Nephron progenitor cell (in vitro differentiated cells): ENCODE measurements around the gene SHISA3.

Source experiments
- DNase-seq: peaks from one replicate; pipeline ENCODE4 v3.0.0; 2021
- H3K27ac Mint-ChIP-seq: 2 replicates; pipeline ENCODE4 v1.8.0; 2021; ENCODE audit warnings: mild to moderate bottlenecking, moderate library complexity, mixed read lengths
- H3K27me3 Mint-ChIP-seq: 2 replicates; pipeline ENCODE4 v1.8.0; 2021; ENCODE audit warnings: mild to moderate bottlenecking, low read depth, mixed read lengths; ENCODE audit not compliant: poor library complexity
- H3K36me3 Mint-ChIP-seq: 2 replicates; pipeline ENCODE4 v1.8.0; 2021; ENCODE audit warnings: low read depth, mixed read lengths
- H3K4me1 Mint-ChIP-seq: 2 replicates; pipeline ENCODE4 v1.8.0; 2021; ENCODE audit warnings: mixed read lengths
- H3K4me3 Mint-ChIP-seq: 2 replicates; pipeline ENCODE4 v1.8.0; 2021; ENCODE audit warnings: mild to moderate bottlenecking, moderate library complexity, mixed read lengths
- H3K9me3 Mint-ChIP-seq: 2 replicates; pipeline ENCODE4 v1.8.0; 2021; ENCODE audit warnings: mild to moderate bottlenecking, moderate library complexity, mixed read lengths
- CTCF ChIP-seq: fragments of 200-600 bp; sonication (generic); IDR thresholded peaks from 2 replicates; pipeline ENCODE4 v1.5.0; 2021; ENCODE audit warnings: antibody characterized with exemption

Gene SHISA3

GRCh38 chr4:42381666-42382065, 15.6 kb upstream of the SHISA3 start:
- H3K4me3 Mint-ChIP-seq: no peak overlapping the region
- no peaks in the 10 kb centered on the region for H3K27me3 Mint-ChIP-seq
- H3K4me1 Mint-ChIP-seq: no peaks in the 10 kb centered on the region
- H3K9me3 Mint-ChIP-seq: peaks cover 5% of the 10 kb centered on the region
- DNase-seq: no peak
- TF ChIP-seq CTCF: no peak
- H3K36me3 Mint-ChIP-seq: peaks cover 4% of the 10 kb centered on the region
- H3K27ac Mint-ChIP-seq: no peak overlapping the region

DNA sequence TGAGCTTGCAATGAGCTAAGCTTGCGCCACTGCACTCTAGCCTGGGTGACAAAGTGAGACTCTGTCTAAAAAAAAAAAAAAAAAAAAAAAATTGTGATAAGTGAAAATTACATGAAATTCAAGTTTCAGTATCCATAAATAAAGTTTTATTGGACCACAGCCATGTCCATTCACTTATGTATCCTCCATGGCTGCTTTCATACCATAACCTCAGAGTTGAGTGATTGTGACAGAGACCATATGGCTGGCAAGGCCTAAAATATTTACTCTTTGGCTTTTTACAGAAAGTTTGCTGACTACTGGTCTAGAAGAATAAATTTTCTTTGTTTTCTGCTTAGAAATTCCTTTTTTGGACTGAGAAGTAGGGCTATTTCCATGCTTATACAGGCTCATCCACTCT, 11.8 kb upstream of the SHISA3 start:
- H3K4me1 Mint-ChIP-seq: peaks cover 5% of the 10 kb centered on the region
- H3K27ac Mint-ChIP-seq: no peak overlapping the region
- no peak for TF ChIP-seq CTCF
- H3K36me3 Mint-ChIP-seq: no peaks in the 10 kb centered on the region
- no peak for DNase-seq
- H3K27me3 Mint-ChIP-seq: peaks cover 4% of the 10 kb centered on the region
- no peak overlapping the region for H3K4me3 Mint-ChIP-seq
- no peaks in the 10 kb centered on the region for H3K9me3 Mint-ChIP-seq

GRCh38 chr4:42390622-42391354, 6.5 kb upstream of the SHISA3 start:
- no peaks in the 10 kb centered on the region for H3K9me3 Mint-ChIP-seq
- DNase-seq: no peak
- no peak overlapping the region for H3K4me3 Mint-ChIP-seq
- peaks cover 33% of the 10 kb centered on the region for H3K27me3 Mint-ChIP-seq
- H3K27ac Mint-ChIP-seq: no peak overlapping the region
- H3K36me3 Mint-ChIP-seq: no peaks in the 10 kb centered on the region
- H3K4me1 Mint-ChIP-seq: peaks cover 30% of the 10 kb centered on the region
- no peak for TF ChIP-seq CTCF

DNA sequence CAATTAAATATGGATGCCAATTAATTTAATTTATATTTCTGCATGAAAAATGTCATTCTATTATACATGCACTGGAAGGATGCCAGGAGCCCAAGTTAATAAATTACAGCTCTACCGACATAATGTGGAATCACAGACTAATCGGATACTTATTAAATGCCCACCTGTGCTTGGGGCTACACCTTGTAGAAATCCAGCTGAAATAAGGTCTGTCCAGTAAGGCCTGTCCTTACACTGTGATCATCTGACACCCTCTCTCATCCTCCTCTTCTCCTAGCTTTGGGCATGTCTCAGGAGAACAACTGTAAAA, 6.0 kb upstream of the SHISA3 start:
- no peaks in the 10 kb centered on the region for H3K9me3 Mint-ChIP-seq
- H3K4me1 Mint-ChIP-seq: peaks cover 32% of the 10 kb centered on the region
- H3K36me3 Mint-ChIP-seq: no peaks in the 10 kb centered on the region
- TF ChIP-seq CTCF: no peak
- H3K27ac Mint-ChIP-seq: no peak overlapping the region
- H3K27me3 Mint-ChIP-seq: peaks cover 38% of the 10 kb centered on the region
- no peak overlapping the region for H3K4me3 Mint-ChIP-seq
- no peak for DNase-seq

- Mint-ChIP-seq H3K4me1 (peaks cover 39% of the 10 kb centered on the region), H3K4me3 (no peak overlapping the region), H3K27ac (no peak overlapping the region), H3K9me3 (no peaks in the 10 kb centered on the region), H3K27me3 (peaks cover 45% of the 10 kb centered on the region), H3K36me3 (no peaks in the 10 kb centered on the region)
- DNase-seq: no peak
- no peak for TF ChIP-seq CTCF
These were observed 5.3 kb upstream of the SHISA3 start for GRCh38 chr4:42391981-42392380.

DNA sequence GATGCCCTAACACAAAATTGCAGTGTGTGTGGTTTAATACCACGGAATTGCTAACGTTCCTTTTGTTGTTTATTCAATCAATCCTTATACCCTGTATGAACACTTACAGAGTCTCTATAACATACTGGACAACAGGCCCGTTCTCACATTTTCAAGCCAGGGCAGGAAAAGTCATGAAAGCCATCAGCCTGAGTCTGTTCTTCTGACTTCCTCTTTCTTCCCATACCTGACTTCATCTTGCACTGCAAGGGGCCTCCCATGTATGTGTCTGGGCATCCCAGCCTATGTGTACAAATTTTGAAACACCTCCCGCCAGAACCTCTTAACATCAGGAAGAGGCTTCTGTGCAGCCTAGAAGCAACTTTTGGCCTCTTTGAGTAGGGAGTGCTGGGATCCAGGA, 4.9 kb upstream of the SHISA3 start:
- H3K36me3 Mint-ChIP-seq: no peaks in the 10 kb centered on the region
- H3K9me3 Mint-ChIP-seq: no peaks in the 10 kb centered on the region
- peaks cover 40% of the 10 kb centered on the region for H3K4me1 Mint-ChIP-seq
- peaks cover 49% of the 10 kb centered on the region for H3K27me3 Mint-ChIP-seq
- H3K27ac Mint-ChIP-seq: no peak overlapping the region
- DNase-seq: no peak
- no peak overlapping the region for H3K4me3 Mint-ChIP-seq
- no peak for TF ChIP-seq CTCF
